ENCODE results near the gene KCNH8.

KCNH8 gene

GRCh38 chr3:19149368-19149767 lies 1.1 kb downstream of the KCNH8 start:
- no peak for TF ChIP-seq POLR2A (IDR thresholded peaks at IDR 0.05; ENCODE audit: low read depth, low read length)
- FAIRE-seq: no peak
- no peak for DNase-seq (ENCODE audit: insufficient read length, low spot score)

- no peak for DNase-seq (ENCODE audit: insufficient read length, low spot score)
- no peak for TF ChIP-seq POLR2A (IDR thresholded peaks at IDR 0.05; ENCODE audit: low read depth, low read length)
- FAIRE-seq: no peak
These were observed 2.9 kb downstream of the KCNH8 start for GRCh38 chr3:19151171-19151570.

GRCh38 chr3:19154693-19155250 lies 6.5 kb downstream of the KCNH8 start:
- no peak for TF ChIP-seq POLR2A (IDR thresholded peaks at IDR 0.05; ENCODE audit: low read depth, low read length)
- no peak for FAIRE-seq
- DNase-seq (ENCODE audit: insufficient read length, low spot score): no peak

GRCh38 chr3:19155375-19155774 lies 7.1 kb downstream of the KCNH8 start:
- no peak for FAIRE-seq
- no peak for DNase-seq (ENCODE audit: insufficient read length, low spot score)
- no peak for TF ChIP-seq POLR2A (IDR thresholded peaks at IDR 0.05; ENCODE audit: low read depth, low read length)

- FAIRE-seq (no peak), DNase-seq (ENCODE audit: insufficient read length, low spot score) (no peak)
- TF ChIP-seq POLR2A (IDR thresholded peaks at IDR 0.05; ENCODE audit: low read depth, low read length): no peak
These were observed 11.8 kb downstream of the KCNH8 start for GRCh38 chr3:19159966-19160635.

GRCh38 chr3:19165654-19166053 lies 17.3 kb downstream of the KCNH8 start:
- FAIRE-seq: no peak
- no peak for TF ChIP-seq POLR2A (IDR thresholded peaks at IDR 0.05; ENCODE audit: low read depth, low read length)
- no peak for DNase-seq (ENCODE audit: insufficient read length, low spot score)

- DNase-seq (ENCODE audit: insufficient read length, low spot score) (no peak), FAIRE-seq (no peak)
- TF ChIP-seq POLR2A (IDR thresholded peaks at IDR 0.05; ENCODE audit: low read depth, low read length): no peak
These were observed 23.5 kb downstream of the KCNH8 start for GRCh38 chr3:19171794-19172193.

- no peak for TF ChIP-seq POLR2A (IDR thresholded peaks at IDR 0.05; ENCODE audit: low read depth, low read length)
- DNase-seq (ENCODE audit: insufficient read length, low spot score) (no peak), FAIRE-seq (no peak)
These were observed 25.6 kb downstream of the KCNH8 start for GRCh38 chr3:19173945-19174344.

- TF ChIP-seq POLR2A (IDR thresholded peaks at IDR 0.05; ENCODE audit: low read depth, low read length): no peak
- FAIRE-seq (no peak), DNase-seq (ENCODE audit: insufficient read length, low spot score) (no peak)
These were observed 35.3 kb downstream of the KCNH8 start for GRCh38 chr3:19183584-19183983.

- FAIRE-seq: no peak
- no peak for TF ChIP-seq POLR2A (IDR thresholded peaks at IDR 0.05; ENCODE audit: low read depth, low read length)
- DNase-seq (ENCODE audit: insufficient read length, low spot score): no peak
These were observed 41.8 kb downstream of the KCNH8 start for GRCh38 chr3:19190126-19190525.

GRCh38 chr3:19190602-19191001 lies 42.3 kb downstream of the KCNH8 start:
- no peak for TF ChIP-seq POLR2A (IDR thresholded peaks at IDR 0.05; ENCODE audit: low read depth, low read length)
- no peak for FAIRE-seq
- DNase-seq (ENCODE audit: insufficient read length, low spot score): no peak

- FAIRE-seq (no peak), DNase-seq (ENCODE audit: insufficient read length, low spot score) (no peak)
- no peak for TF ChIP-seq POLR2A (IDR thresholded peaks at IDR 0.05; ENCODE audit: low read depth, low read length)
These were observed 50.8 kb downstream of the KCNH8 start for GRCh38 chr3:19199131-19199530.

- FAIRE-seq: no peak
- DNase-seq (ENCODE audit: insufficient read length, low spot score): no peak
- no peak for TF ChIP-seq POLR2A (IDR thresholded peaks at IDR 0.05; ENCODE audit: low read depth, low read length)
These were observed 54.0 kb downstream of the KCNH8 start for GRCh38 chr3:19202303-19202702.

GRCh38 chr3:19202754-19203153 lies 54.4 kb downstream of the KCNH8 start:
- FAIRE-seq: no peak
- DNase-seq (ENCODE audit: insufficient read length, low spot score): no peak
- TF ChIP-seq POLR2A (IDR thresholded peaks at IDR 0.05; ENCODE audit: low read depth, low read length): no peak

GRCh38 chr3:19206540-19206939 lies 58.2 kb downstream of the KCNH8 start:
- FAIRE-seq (no peak), DNase-seq (ENCODE audit: insufficient read length, low spot score) (no peak)
- no peak for TF ChIP-seq POLR2A (IDR thresholded peaks at IDR 0.05; ENCODE audit: low read depth, low read length)

Measured in H54 (cell line).